Endothelial cell of umbilical vein (primary cell): Measurements from ENCODE around the gene PCMTD2.

Experiments used
- CTCF ChIP-seq, 2 donors: IDR thresholded peaks; 1 replicate in 1 of 2; 2 replicates in 1 of 2; pipeline ENCODE4 v1.5.1; 2011; ENCODE audit warnings: low read length in 2 of 2, mild to moderate bottlenecking in 2 of 2, moderate library complexity in 2 of 2, control low read depth in 1 of 2, inconsistent platforms in 1 of 2, low read depth in 1 of 2; ENCODE audit not compliant: insufficient read depth in 1 of 2; ENCODE audit errors: extremely low read depth in 1 of 2
- EZH2 ChIP-seq: IDR thresholded peaks from 2 replicates; pipeline ENCODE4 v1.6.1; 2012; ENCODE audit warnings: borderline replicate concordance, low read depth, mild to moderate bottlenecking, moderate library complexity, low read length, inconsistent platforms; ENCODE audit not compliant: severe bottlenecking
- POLR2A ChIP-seq: IDR thresholded peaks from 2 replicates; pipeline ENCODE4 v1.6.1; 2012; ENCODE audit warnings: low read depth, mild to moderate bottlenecking, control low read depth, low read length

DNA sequence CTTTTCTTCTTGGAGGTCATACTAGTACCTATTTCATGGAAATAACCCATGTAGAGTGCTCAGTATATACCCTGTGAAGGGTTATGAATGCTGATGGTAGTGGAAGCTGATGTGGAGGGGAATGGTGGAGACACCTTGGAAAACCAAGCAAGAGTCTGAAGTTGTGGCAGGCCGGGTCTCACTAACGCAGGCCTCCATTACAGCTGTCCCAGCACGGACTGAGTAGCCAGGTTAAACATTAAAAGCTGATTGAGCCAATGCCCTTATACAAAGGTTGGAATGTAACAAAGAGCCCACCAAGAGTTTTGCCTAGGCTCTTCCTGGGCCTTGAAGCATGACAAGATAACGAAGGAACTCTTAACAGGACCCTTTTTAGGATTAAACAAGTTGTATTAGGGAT is 2.1 kb upstream of the PCMTD2 start:
- no peak for TF ChIP-seq CTCF (IDR thresholded peaks at IDR 0.05; ENCODE audit: extremely low read depth in 1 of 2, insufficient read depth in 1 of 2, low read depth in 1 of 2, low read length in 2 of 2)
- no peak for TF ChIP-seq EZH2
- no peak for TF ChIP-seq POLR2A
